SK-N-SH (cell line): ENCODE results near the gene DEPDC7. TPM values are rescaled to one million over a fixed set of nuclear protein-coding genes. Genes with fewer than 3 reads are reported as not detected.
"Not testable (repeated sequence)": the region's sequence is repeated elsewhere in the genome, so short reads cannot be mapped to it uniquely, and the experiment has no call there.

Experiments used
- CTCF ChIA-PET: fragments of 300-600, 350-600 bp; formaldehyde crosslinking; extraction: SDS; loops from one replicate; lab custom pipeline; 2021; lab: Yijun Ruan, JAX
- POLR2A ChIA-PET: fragments of 350-600 bp; sonication (Branson Sonifier 250); formaldehyde crosslinking; extraction: SDS; loops from one replicate; lab custom pipeline; 2020; ENCODE audit warnings: antibody characterized with exemption, inconsistent platforms; lab: Yijun Ruan, JAX
- DNase-seq: peaks from one replicate; pipeline ENCODE4 v3.0.0; 2012
- H2AFZ ChIP-seq: fragments of 200-600 bp; sonication (generic); 2 replicates; pipeline ENCODE4 v1.8.1; 2016; ENCODE audit warnings: antibody characterized with exemption, mild to moderate bottlenecking, low read depth
- H3F3A ChIP-seq: fragments of 200-600 bp; sonication (generic); replicated peaks from 2 replicates; pipeline ENCODE3; 2016; ENCODE audit warnings: antibody characterized with exemption, mild to moderate bottlenecking; ENCODE audit not compliant: insufficient read depth
- H3K27ac ChIP-seq, 2 experiments: fragments of 200-500 bp in 1 of 2; fragments of 200-600 bp in 1 of 2; sonication (Bioruptor generic) in 1 of 2; sonication (generic), shearing (Covaris generic) in 1 of 2; 2 replicates each; pipeline versions ENCODE4 v1.5.1 to v1.6.1; 2014 to 2016; ENCODE audit warnings: low read depth in 2 of 2, inconsistent platforms in 1 of 2, low read length in 1 of 2, mild to moderate bottlenecking in 1 of 2, mixed read lengths in 1 of 2
- H3K27me3 ChIP-seq: fragments of 200-600 bp; sonication (generic), shearing (Covaris generic); 2 replicates; pipeline ENCODE4 v1.6.1; 2016; ENCODE audit warnings: mixed run types; ENCODE audit not compliant: insufficient read depth
- H3K36me3 ChIP-seq, 2 experiments: fragments of 200-500 bp in 1 of 2; fragments of 200-600 bp in 1 of 2; sonication (Bioruptor generic) in 1 of 2; sonication (generic) in 1 of 2; replicated peaks in 1 of 2; 2 replicates each; pipeline versions ENCODE3 to v1.5.1; 2014 to 2016; ENCODE audit warnings: low read length in 1 of 2, mild to moderate bottlenecking in 1 of 2; ENCODE audit not compliant: insufficient read depth in 2 of 2, control insufficient read depth in 1 of 2
- H3K4me1 ChIP-seq, 2 experiments: fragments of 200-500 bp in 1 of 2; fragments of 200-600 bp in 1 of 2; sonication (Bioruptor generic) in 1 of 2; sonication (generic), shearing (Covaris generic) in 1 of 2; 2 replicates each; pipeline versions ENCODE4 v1.5.1 to v1.6.1; 2014 to 2016; ENCODE audit warnings: low read depth in 1 of 2, low read length in 1 of 2, mixed run types in 1 of 2; ENCODE audit not compliant: insufficient read depth in 2 of 2, control insufficient read depth in 1 of 2
- H3K4me2 ChIP-seq: fragments of 200-600 bp; sonication (generic), shearing (Covaris generic); 2 replicates; pipeline ENCODE4 v1.6.1; 2017; ENCODE audit warnings: mixed run types
- H3K4me3 ChIP-seq, 2 experiments: fragments of 200-500 bp in 1 of 2; fragments of 200-600 bp in 1 of 2; sonication (Bioruptor generic) in 1 of 2; sonication (generic), shearing (Covaris generic) in 1 of 2; 2 replicates each; pipeline versions ENCODE4 v1.5.1 to v1.8.1; 2014 to 2016; ENCODE audit warnings: low read depth in 2 of 2, inconsistent platforms in 1 of 2, low read length in 1 of 2, mild to moderate bottlenecking in 1 of 2, mixed read lengths in 1 of 2, moderate library complexity in 1 of 2
- H3K79me2 ChIP-seq: fragments of 200-600 bp; sonication (generic); 2 replicates; pipeline ENCODE4 v1.8.1; 2017; ENCODE audit warnings: mild to moderate bottlenecking; ENCODE audit not compliant: insufficient read depth
- H3K9ac ChIP-seq: fragments of 200-600 bp; sonication (generic); 2 replicates; pipeline ENCODE4 v1.6.1; 2017; ENCODE audit warnings: mixed run types
- H3K9me2 ChIP-seq: fragments of 200-600 bp; sonication (generic); 2 replicates; pipeline ENCODE4 v1.6.1; 2017; ENCODE audit warnings: mixed run types
- H3K9me3 ChIP-seq: fragments of 200-600 bp; sonication (generic); 2 replicates; pipeline ENCODE4 v1.6.1; 2017; ENCODE audit warnings: mixed run types, mild to moderate bottlenecking, moderate library complexity
- H4K20me1 ChIP-seq: fragments of 200-600 bp; sonication (generic); 2 replicates; pipeline ENCODE4 v1.6.1; 2017; ENCODE audit warnings: mild to moderate bottlenecking, mixed run types; ENCODE audit not compliant: insufficient read depth
- CHD2 ChIP-seq: fragments of 150-350 bp; IDR thresholded peaks from 2 replicates; pipeline ENCODE4 v1.6.1; 2018; ENCODE audit warnings: low read length; ENCODE audit not compliant: partially characterized antibody
- FOXJ3 ChIP-seq: sonication (generic); formaldehyde crosslinking; IDR thresholded peaks from 2 replicates; pipeline ENCODE4 v1.5.1; 2020; ENCODE audit warnings: mild to moderate bottlenecking, missing genetic modification reagents
- MEF2A ChIP-seq: IDR thresholded peaks from 2 replicates; pipeline ENCODE4 v1.4.0; 2012; ENCODE audit warnings: low read depth, borderline replicate concordance
- NFIC ChIP-seq: IDR thresholded peaks from 2 replicates; pipeline ENCODE4 v1.4.0; 2012; ENCODE audit warnings: borderline replicate concordance
- NRF1 ChIP-seq: IDR thresholded peaks from 2 replicates; pipeline ENCODE4 v1.6.1; 2012; ENCODE audit warnings: low read depth, mild to moderate bottlenecking, low read length
- RCOR1 ChIP-seq: fragments of 150-350 bp; IDR thresholded peaks from 2 replicates; pipeline ENCODE4 v1.6.1; 2017; ENCODE audit warnings: antibody characterized with exemption, low read length
- RFX5 ChIP-seq: IDR thresholded peaks from 2 replicates; pipeline ENCODE4 v1.6.1; 2012; ENCODE audit warnings: mild to moderate bottlenecking, improper control_type of control experiment, low read length
- RXRA ChIP-seq: IDR thresholded peaks from 2 replicates; pipeline ENCODE4 v1.4.0; 2012; ENCODE audit warnings: low read depth, mild to moderate bottlenecking, borderline replicate concordance
- SMC3 ChIP-seq: IDR thresholded peaks from 2 replicates; pipeline ENCODE4 v1.6.1; 2012; ENCODE audit warnings: low read depth, low read length, improper control_type of control experiment
- TAF1 ChIP-seq: IDR thresholded peaks from 2 replicates; pipeline ENCODE4 v1.6.1; 2012; ENCODE audit warnings: low read depth, mild to moderate bottlenecking, low read length, moderate library complexity, borderline replicate concordance
- YY1 ChIP-seq: IDR thresholded peaks from 2 replicates; pipeline ENCODE4 v1.4.0; 2012; ENCODE audit warnings: low read depth, mild to moderate bottlenecking
- ZBTB33 ChIP-seq: IDR thresholded peaks from 2 replicates; pipeline ENCODE4 v1.4.0; 2012; ENCODE audit warnings: low read depth, borderline replicate concordance
- WGBS: methylation state at CpG from one replicate; pipeline ENCODE4 v1.1.6; 2017; ENCODE audit warnings: low lambda C conversion rate; 5-methylcytosine and 5-hydroxymethylcytosine counted together
- polyA plus RNA-seq, 3 experiments: library from polyadenylated mRNA; depleted of rRNA; stranded (reverse); fragments of >200 nt; gene quantifications; 2 replicates each; pipeline ENCODE4 v1.2.3, GENCODE V29; 2012

The DEPDC7 gene
- polyA plus RNA-seq, 1 of the 3 experiments (the other 2 are of a cell fraction): 9.7 TPM

DNA sequence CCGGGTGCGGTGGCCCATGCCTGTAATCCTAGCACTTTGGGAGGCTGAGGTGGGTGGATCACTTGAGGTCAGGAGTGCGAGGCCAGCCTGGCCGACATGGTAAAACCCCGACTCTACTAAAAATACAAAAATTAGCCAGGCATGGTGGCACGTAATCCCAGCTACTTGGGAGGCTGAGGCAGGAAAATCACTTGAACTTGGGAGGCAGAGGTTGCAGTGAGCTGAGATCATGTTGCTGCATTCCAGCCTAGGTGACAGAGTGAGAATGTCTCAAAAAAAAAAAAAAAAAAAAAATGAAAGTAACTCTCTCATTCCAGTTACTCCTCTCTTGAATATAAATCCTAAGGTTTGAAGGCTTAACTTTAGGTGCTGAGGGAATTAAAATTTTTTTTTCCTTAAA is 13.5 kb downstream of the DEPDC7 start:
- H3K9ac ChIP-seq, H3K9me2 ChIP-seq, H3K27me3 ChIP-seq, H3K9me3 ChIP-seq, H2AFZ ChIP-seq, H4K20me1 ChIP-seq, POLR2A ChIA-PET, H3K4me3 ChIP-seq, DNase-seq: not testable (repeated sequence)
- H3K79me2 ChIP-seq: peaks cover 15% of the 10 kb centered on the region; the same call in 1 of the 2 replicates
- peak overlapping the region; percentile 8; the same call in 1 of the 2 replicates for H3K4me2 ChIP-seq
- 85% methylated on average over 6 of the region's 6 CpGs for WGBS
- peaks cover 2 to 26% of the 10 kb centered on the region in 2 experiments for H3K4me1 ChIP-seq
- H3F3A ChIP-seq: peaks cover 31% of the 10 kb centered on the region
- H3K36me3 ChIP-seq: peaks cover 15 to 28% of the 10 kb centered on the region in 2 experiments
- CTCF ChIA-PET: interaction anchor here (0.8 to 1.4 kb wide), 3 partner anchors 13 to 158 kb away, joined by 3 to 5 read pairs (median 3); partner anchors contain the start of gene DEPDC7
- peak overlapping the region in 1 of 2 experiments; percentile 65; a peak in 3 of 4 replicates for H3K27ac ChIP-seq

- Histone ChIP-seq H3K27ac (no peak overlapping the region), H3K4me3 (no peak overlapping the region), H3K4me2 (no peak overlapping the region), H3K79me2 (peaks cover 5% of the 10 kb centered on the region; the same call in 1 of the 2 replicates), H3K9ac (no peak overlapping the region), H2AFZ (no peak overlapping the region), H3K9me3 (no peaks in the 10 kb centered on the region), H3F3A (peaks cover 14% of the 10 kb centered on the region), H3K36me3 (peaks cover 15 to 28% of the 10 kb centered on the region in 2 experiments), H3K27me3 (no peaks in the 10 kb centered on the region), H3K9me2 (no peaks in the 10 kb centered on the region), H3K4me1 (peaks cover 0 to 7% of the 10 kb centered on the region in 2 experiments; a peak in 2 of 4 replicates), H4K20me1 (no peaks in the 10 kb centered on the region)
- ChIA-PET CTCF (interaction anchor here (0.8 to 1.3 kb wide), 2 partner anchors 11 to 32 kb away, joined by 3 to 5 read pairs; no protein-coding TSS in a partner anchor), POLR2A (no interaction called here)
- no peak for DNase-seq
- WGBS: 81% methylated on average over 4 of the region's 4 CpGs
- TF ChIP-seq NFIC (no peak), SMC3 (no peak), MEF2A (no peak), TAF1 (no peak), RCOR1 (no peak), NRF1 (no peak)
Observed at GRCh38 chr11:33033493-33033892, 17.8 kb downstream of the DEPDC7 start.

- Histone ChIP-seq H3K27ac (no peak overlapping the region), H3K36me3 (peaks cover 15 to 22% of the 10 kb centered on the region in 2 experiments), H3K4me1 (no peaks in the 10 kb centered on the region), H3K9me2 (no peaks in the 10 kb centered on the region), H3K27me3 (no peaks in the 10 kb centered on the region), H3K79me2 (peaks cover 5% of the 10 kb centered on the region; the same call in 1 of the 2 replicates), H3K4me2 (no peak overlapping the region), H3K9ac (no peak overlapping the region), H3K4me3 (no peak overlapping the region), H4K20me1 (no peaks in the 10 kb centered on the region), H2AFZ (no peak overlapping the region), H3F3A (peaks cover 9% of the 10 kb centered on the region), H3K9me3 (no peaks in the 10 kb centered on the region)
- TF ChIP-seq RXRA (no peak), RFX5 (no peak), FOXJ3 (CRISPR knock-in tag) (no peak), CHD2 (no peak), ZBTB33 (no peak), RCOR1 (no peak), NRF1 (no peak), YY1 (no peak)
- WGBS: 85% methylated on average over 1 of the region's 1 CpG
- POLR2A ChIA-PET: no interaction called here
- CTCF ChIA-PET: no interaction called here
- no peak for DNase-seq
Observed at GRCh38 chr11:33035011-33035410, 19.3 kb downstream of the DEPDC7 start.
